HUES64 (cell line): Measurements from ENCODE around the gene ENDOU.
A peak's percentile ranks its signal among the peaks of the same experiment; 100 is the strongest.

Source experiments
- H3K27ac ChIP-seq: 2 replicates; pipeline ENCODE4 v1.7.0; 2013; ENCODE audit warnings: low read depth, low read length, inconsistent platforms
- H3K27me3 ChIP-seq: 2 replicates; pipeline ENCODE4 v1.6.1; 2013; ENCODE audit warnings: mild to moderate bottlenecking, low read length; ENCODE audit not compliant: insufficient read depth
- H3K36me3 ChIP-seq: 2 replicates; pipeline ENCODE4 v1.6.1; 2013; ENCODE audit warnings: mild to moderate bottlenecking, low read length; ENCODE audit not compliant: insufficient read depth
- H3K4me1 ChIP-seq: 2 replicates; pipeline ENCODE4 v1.6.1; 2013; ENCODE audit warnings: mild to moderate bottlenecking, low read length, moderate library complexity; ENCODE audit not compliant: insufficient read depth
- H3K4me3 ChIP-seq: 2 replicates; pipeline ENCODE4 v1.5.1; 2013; ENCODE audit warnings: mild to moderate bottlenecking, low read length, moderate library complexity
- H3K9ac ChIP-seq: 2 replicates; pipeline ENCODE4 v1.6.1; 2013; ENCODE audit warnings: mild to moderate bottlenecking, low read depth, low read length
- H3K9me3 ChIP-seq: 2 replicates; pipeline ENCODE4 v1.6.1; 2013; ENCODE audit warnings: low read depth, low read length; ENCODE audit not compliant: insufficient read depth
- WGBS: fragments of 150-250, 120-280 bp; methylation state at CpG from one replicate; pipeline ENCODE4 v1.1.7; 2013; ENCODE audit warnings: missing lambda C conversion rate; 5-methylcytosine and 5-hydroxymethylcytosine counted together

ENDOU gene

GRCh38 chr12:47768323-47768811 lies 43.1 kb upstream of the ENDOU start:
- H3K27me3 ChIP-seq = peaks cover under 1% of the 10 kb centered on the region; the same call in 1 of the 2 replicates
- H3K9me3 ChIP-seq = no peaks in the 10 kb centered on the region
- peaks cover 11% of the 10 kb centered on the region for H3K4me1 ChIP-seq
- H3K36me3 ChIP-seq = no peaks in the 10 kb centered on the region
- WGBS = 67% methylated on average over 2 of the region's 2 CpGs
- no peak overlapping the region for H3K27ac ChIP-seq
- no peak overlapping the region for H3K4me3 ChIP-seq
- H3K9ac ChIP-seq = no peak overlapping the region

- Histone ChIP-seq H3K27me3 (no peaks in the 10 kb centered on the region), H3K36me3 (no peaks in the 10 kb centered on the region), H3K9ac (no peak overlapping the region), H3K27ac (no peak overlapping the region), H3K9me3 (no peaks in the 10 kb centered on the region), H3K4me1 (peaks cover 11% of the 10 kb centered on the region), H3K4me3 (no peak overlapping the region)
- 54% methylated on average over 4 of the region's 4 CpGs for WGBS
These were observed 42.0 kb upstream of the ENDOU start for GRCh38 chr12:47767216-47767724.

GRCh38 chr12:47766502-47767215 lies 41.4 kb upstream of the ENDOU start:
- Histone ChIP-seq H3K9me3 (no peaks in the 10 kb centered on the region), H3K4me1 (peaks cover 11% of the 10 kb centered on the region), H3K4me3 (no peak overlapping the region), H3K36me3 (no peaks in the 10 kb centered on the region), H3K9ac (no peak overlapping the region), H3K27me3 (no peaks in the 10 kb centered on the region), H3K27ac (no peak overlapping the region)
- 91% methylated on average over 5 of the region's 5 CpGs for WGBS

GRCh38 chr12:47763481-47764346 lies 38.4 kb upstream of the ENDOU start:
- no peak overlapping the region for H3K27ac ChIP-seq
- H3K9ac ChIP-seq = no peak overlapping the region
- H3K36me3 ChIP-seq = no peaks in the 10 kb centered on the region

GRCh38 chr12:47762850-47763465 lies 37.7 kb upstream of the ENDOU start:
- Histone ChIP-seq H3K9ac (no peak overlapping the region), H3K27ac (no peak overlapping the region), H3K9me3 (no peaks in the 10 kb centered on the region), H3K4me1 (peaks cover 6% of the 10 kb centered on the region), H3K27me3 (0 out of 2 replicates have a peak, but pooled peaks cover 4% of the 10 kb centered on the region), H3K4me3 (no peak overlapping the region), H3K36me3 (no peaks in the 10 kb centered on the region)
- 85% methylated on average over 3 of the region's 3 CpGs for WGBS

More at GRCh38 chr12:47763481-47764346, 38.4 kb upstream of the ENDOU start:
- H3K9me3 ChIP-seq = no peaks in the 10 kb centered on the region
- H3K4me3 ChIP-seq = no peak overlapping the region
- H3K27me3 ChIP-seq = 0 out of 2 replicates have a peak, but pooled peaks cover 4% of the 10 kb centered on the region
- 81% methylated on average over 8 of the region's 8 CpGs for WGBS
- H3K4me1 ChIP-seq = peaks cover 7% of the 10 kb centered on the region

- no peaks in the 10 kb centered on the region for H3K36me3 ChIP-seq
- H3K27me3 ChIP-seq = 0 out of 2 replicates have a peak, but pooled peaks cover 4% of the 10 kb centered on the region
- peak within 1 kb of the TSS; percentile 29; the same call in 1 of the 2 replicates for H3K9ac ChIP-seq
- H3K4me1 ChIP-seq = peaks cover 13% of the 10 kb centered on the region
- H3K27ac ChIP-seq = no peak within 1 kb of the TSS
- H3K4me3 ChIP-seq = peak within 1 kb of the TSS; percentile 57
- no peaks in the 10 kb centered on the region for H3K9me3 ChIP-seq
- WGBS = 7% methylated on average over 55 of the region's 57 CpGs
These were observed 33.8 kb upstream of the ENDOU start, which contains the start of gene RAPGEF3 for GRCh38 chr12:47758834-47759690. Gene RAPGEF3 (minus strand): TSS chr12:47758880. CDS start chr12:47758556, 324 bp downstream.

GRCh38 chr12:47758584-47758833 lies 33.2 kb upstream of the ENDOU start:
- Histone ChIP-seq H3K9ac (peak overlapping the region; percentile 29; the same call in 1 of the 2 replicates), H3K9me3 (no peaks in the 10 kb centered on the region), H3K27ac (no peak overlapping the region), H3K4me3 (peak overlapping the region; percentile 57), H3K27me3 (0 out of 2 replicates have a peak, but pooled peaks cover 4% of the 10 kb centered on the region), H3K4me1 (peaks cover 18% of the 10 kb centered on the region), H3K36me3 (no peaks in the 10 kb centered on the region)
- WGBS = 5% methylated on average over 10 of the region's 10 CpGs

GRCh38 chr12:47757840-47758583 lies 32.7 kb upstream of the ENDOU start:
- Histone ChIP-seq H3K27ac (no peak overlapping the region), H3K4me1 (peaks cover 23% of the 10 kb centered on the region), H3K9ac (no peak overlapping the region), H3K27me3 (0 out of 2 replicates have a peak, but pooled peaks cover 4% of the 10 kb centered on the region), H3K36me3 (no peaks in the 10 kb centered on the region), H3K4me3 (peak overlapping the region; percentile 57), H3K9me3 (no peaks in the 10 kb centered on the region)
- WGBS = 40% methylated on average over 20 of the region's 20 CpGs

GRCh38 chr12:47757364-47757839 lies 32.1 kb upstream of the ENDOU start:
- Histone ChIP-seq H3K36me3 (no peaks in the 10 kb centered on the region), H3K4me1 (peaks cover 25% of the 10 kb centered on the region), H3K9me3 (no peaks in the 10 kb centered on the region), H3K4me3 (no peak overlapping the region), H3K27me3 (0 out of 2 replicates have a peak, but pooled peaks cover 4% of the 10 kb centered on the region), H3K9ac (no peak overlapping the region), H3K27ac (no peak overlapping the region)
- 82% methylated on average over 7 of the region's 7 CpGs for WGBS
